H1 (cell line): ENCODE results near the gene PPY. TPM values are rescaled to one million over a fixed set of nuclear protein-coding genes. Genes with fewer than 3 reads are reported as not detected.

Experiments
- CTCF ChIA-PET: fragments of 300-600 bp; sonication (Branson Sonifier 250); formaldehyde crosslinking; loops from one replicate; lab custom pipeline; 2021; ENCODE audit not compliant: partially characterized antibody; lab: Charles Lee
- POLR2A ChIA-PET: fragments of 300-600 bp; sonication (Branson Sonifier 250); formaldehyde crosslinking; loops from one replicate; lab custom pipeline; 2021; ENCODE audit warnings: inconsistent platforms; ENCODE audit not compliant: partially characterized antibody; lab: Charles Lee
- DNase-seq, 2 experiments: peaks; one replicate each; pipeline versions ENCODE4 v3.0.0 to v3.0.0-alpha.2; 2010 to 2022; ENCODE audit warnings: low spot score in 2 of 2, low read depth in 1 of 2, mixed read lengths in 1 of 2
- FAIRE-seq: peaks from 2 replicates; lab custom pipeline; 2011; peaks lifted over from hg19 to GRCh38; lab: Jason Lieb, UNC
- H2AFZ ChIP-seq: 2 replicates; pipeline ENCODE4 v1.8.1; 2012; ENCODE audit warnings: low read length, inconsistent platforms
- H2AK5ac ChIP-seq: 2 replicates; pipeline ENCODE4 v1.6.1; 2013; ENCODE audit warnings: low read depth, low read length
- H2BK120ac ChIP-seq: replicated peaks from 2 replicates; pipeline ENCODE3; 2013; ENCODE audit warnings: low read depth, low read length, inconsistent platforms
- H2BK12ac ChIP-seq: 2 replicates; pipeline ENCODE4 v1.6.1; 2013; ENCODE audit warnings: low read depth, low read length
- H2BK15ac ChIP-seq: 2 replicates; pipeline ENCODE4 v1.6.1; 2013; ENCODE audit warnings: low read length
- H2BK20ac ChIP-seq: 2 replicates; pipeline ENCODE4 v1.6.1; 2013; ENCODE audit warnings: low read length
- H2BK5ac ChIP-seq: 2 replicates; pipeline ENCODE4 v1.6.1; 2013; ENCODE audit warnings: low read depth, low read length
- H3K14ac ChIP-seq: 2 replicates; pipeline ENCODE4 v1.6.1; 2013; ENCODE audit warnings: inconsistent platforms; ENCODE audit not compliant: insufficient read length
- H3K18ac ChIP-seq: 2 replicates; pipeline ENCODE4 v1.6.1; 2013; ENCODE audit warnings: low read length; ENCODE audit errors: extremely low read depth
- H3K23ac ChIP-seq: 2 replicates; pipeline ENCODE4 v1.6.1; 2013; ENCODE audit warnings: inconsistent platforms; ENCODE audit not compliant: insufficient read length
- H3K23me2 ChIP-seq: 2 replicates; pipeline ENCODE4 v1.6.1; 2013; ENCODE audit warnings: low read depth, low read length
- H3K27ac ChIP-seq: 2 replicates; pipeline ENCODE4 v1.6.1; 2011; ENCODE audit warnings: low read depth, low read length, inconsistent platforms
- H3K27me3 ChIP-seq, 4 experiments: replicated peaks in 1 of 4; 1 replicate in 1 of 4; 2 replicates in 3 of 4; pipeline versions ENCODE4 v1.6.1 to v1.8.1; 2011 to 2013; ENCODE audit warnings: low read length in 3 of 4, mild to moderate bottlenecking in 3 of 4, inconsistent platforms in 2 of 4, mixed read lengths in 2 of 4, moderate library complexity in 1 of 4; ENCODE audit not compliant: control insufficient read depth in 3 of 4, insufficient read depth in 3 of 4; ENCODE audit errors: extremely low read depth in 1 of 4
- H3K36me3 ChIP-seq, 4 experiments: 2 replicates each; pipeline versions ENCODE4 v1.6.1 to v1.8.1; 2011 to 2013; ENCODE audit warnings: mild to moderate bottlenecking in 4 of 4, low read length in 3 of 4, moderate library complexity in 2 of 4, control low read depth in 1 of 4, inconsistent platforms in 1 of 4; ENCODE audit not compliant: insufficient read depth in 4 of 4, control insufficient read depth in 2 of 4
- H3K4ac ChIP-seq: replicated peaks from 2 replicates; pipeline ENCODE3; 2013; ENCODE audit warnings: low read length, low read depth, mixed read lengths, inconsistent platforms; ENCODE audit not compliant: insufficient read length
- H3K4me1 ChIP-seq, 4 experiments: replicated peaks in 1 of 4; 1 replicate in 1 of 4; 2 replicates in 3 of 4; pipeline versions ENCODE4 v1.6.1 to v1.8.1; 2011 to 2013; ENCODE audit warnings: low read length in 3 of 4, inconsistent platforms in 2 of 4, mixed read lengths in 1 of 4; ENCODE audit not compliant: insufficient read depth in 4 of 4, control insufficient read depth in 3 of 4
- H3K4me2 ChIP-seq, 2 experiments: 2 replicates each; pipeline versions ENCODE4 v1.6.1 to v1.8.1; 2011 to 2013; ENCODE audit warnings: low read depth in 2 of 2, low read length in 2 of 2, control low read depth in 1 of 2, inconsistent platforms in 1 of 2, mild to moderate bottlenecking in 1 of 2; ENCODE audit not compliant: insufficient read depth in 1 of 2
- H3K4me3 ChIP-seq, 4 experiments: fragments of 200-600, 300-600 bp in 1 of 4; sonication (generic), shearing (Covaris generic), sonication (Bioruptor Twin) in 1 of 4; 2 replicates each; pipeline versions ENCODE4 v1.5.1 to v1.8.1; 2011 to 2016; ENCODE audit warnings: low read length in 4 of 4, low read depth in 3 of 4, control low read depth in 2 of 4, inconsistent platforms in 2 of 4, mild to moderate bottlenecking in 2 of 4, mixed read lengths in 1 of 4, moderate library complexity in 1 of 4; ENCODE audit not compliant: insufficient read depth in 2 of 4; ENCODE audit errors: extremely low read depth in 1 of 4
- H3K56ac ChIP-seq: replicated peaks from 2 replicates; pipeline ENCODE3; 2013; ENCODE audit warnings: low read depth, mild to moderate bottlenecking, mixed read lengths, low read length, inconsistent platforms; ENCODE audit not compliant: insufficient read length
- H3K79me1 ChIP-seq: 2 replicates; pipeline ENCODE4 v1.6.1; 2013; ENCODE audit warnings: low read depth, low read length, control low read depth
- H3K79me2 ChIP-seq, 2 experiments: 2 replicates each; pipeline versions ENCODE4 v1.6.1 to v1.8.1; 2012 to 2013; ENCODE audit warnings: low read length in 2 of 2, mild to moderate bottlenecking in 2 of 2, inconsistent platforms in 1 of 2; ENCODE audit not compliant: insufficient read depth in 2 of 2, control insufficient read depth in 1 of 2
- H3K9ac ChIP-seq, 4 experiments: replicated peaks in 1 of 4; 1 replicate in 1 of 4; 2 replicates in 3 of 4; pipeline versions ENCODE4 v1.6.1 to v1.8.1; 2011 to 2013; ENCODE audit warnings: low read depth in 3 of 4, low read length in 3 of 4, control low read depth in 2 of 4, mild to moderate bottlenecking in 2 of 4, moderate library complexity in 2 of 4, inconsistent platforms in 1 of 4; ENCODE audit errors: extremely low read depth in 1 of 4
- H3K9me3 ChIP-seq, 2 experiments: 2 replicates each; pipeline versions ENCODE4 v1.6.1 to v1.8.1; 2012 to 2013; ENCODE audit warnings: mild to moderate bottlenecking in 2 of 2, moderate library complexity in 2 of 2, control low read depth in 1 of 2, inconsistent platforms in 1 of 2, low read depth in 1 of 2, low read length in 1 of 2, mixed read lengths in 1 of 2; ENCODE audit not compliant: insufficient read depth in 2 of 2
- H4K20me1 ChIP-seq, 2 experiments: replicated peaks in 1 of 2; 2 replicates each; pipeline versions ENCODE3 to v1.8.1; 2011 to 2013; ENCODE audit warnings: inconsistent platforms in 2 of 2, low read length in 2 of 2, mild to moderate bottlenecking in 1 of 2; ENCODE audit not compliant: insufficient read depth in 2 of 2, control insufficient read depth in 1 of 2
- H4K5ac ChIP-seq: 2 replicates; pipeline ENCODE4 v1.6.1; 2013; ENCODE audit warnings: low read length, low read depth, mixed read lengths, inconsistent platforms; ENCODE audit not compliant: insufficient read length
- H4K8ac ChIP-seq: 2 replicates; pipeline ENCODE4 v1.8.0; 2013; ENCODE audit warnings: mild to moderate bottlenecking, moderate library complexity, low read length, inconsistent platforms; ENCODE audit not compliant: insufficient read depth; ENCODE audit errors: extremely low read depth
- H4K91ac ChIP-seq: replicated peaks from 2 replicates; pipeline ENCODE3; 2013; ENCODE audit warnings: low read length, mixed read lengths, inconsistent platforms; ENCODE audit not compliant: insufficient read length
- ASH2L ChIP-seq: fragments of 200-600, 300-600 bp; sonication (generic); IDR thresholded peaks from one replicate; pipeline ENCODE4 v1.7.1; 2017; ENCODE audit warnings: low read length
- BRCA1 ChIP-seq: IDR thresholded peaks from 2 replicates; pipeline ENCODE4 v1.6.1; 2012; ENCODE audit warnings: low read depth, low read length, improper control_type of control experiment
- CBX8 ChIP-seq: fragments of 300-800, 300-1000 bp; sonication (generic); IDR thresholded peaks from 2 replicates; pipeline ENCODE4 v1.7.1; 2016; ENCODE audit warnings: low read depth, low read length, borderline replicate concordance
- EZH2 ChIP-seq: fragments of 200-600 bp; sonication (generic); IDR thresholded peaks from 2 replicates; pipeline ENCODE4 v1.7.1; 2012; ENCODE audit warnings: low read depth, mild to moderate bottlenecking, moderate library complexity, low read length, inconsistent platforms; ENCODE audit not compliant: severe bottlenecking
- JUN ChIP-seq: IDR thresholded peaks from 2 replicates; pipeline ENCODE4 v1.6.1; 2011; ENCODE audit warnings: low read depth, mild to moderate bottlenecking, improper control_type of control experiment, low read length
- POLR2AphosphoS5 ChIP-seq: IDR thresholded peaks from 2 replicates; pipeline ENCODE4 v1.6.1; 2011; ENCODE audit warnings: low read depth, low read length
- RAD21 ChIP-seq, 2 experiments: IDR thresholded peaks in 1 of 2; conservative IDR thresholded peaks in 1 of 2; 2 replicates each; pipeline ENCODE4 v1.6.1; 2011; ENCODE audit warnings: low read depth in 2 of 2, low read length in 2 of 2, improper control_type of control experiment in 1 of 2, inconsistent platforms in 1 of 2, mild to moderate bottlenecking in 1 of 2, moderate library complexity in 1 of 2
- SP4 ChIP-seq: IDR thresholded peaks from 2 replicates; pipeline ENCODE4 v1.6.1; 2012; ENCODE audit warnings: low read length, inconsistent platforms
- TCF12 ChIP-seq: IDR thresholded peaks from 2 replicates; pipeline ENCODE4 v1.6.1; 2011; ENCODE audit warnings: low read depth, mild to moderate bottlenecking, low read length
- WGBS, 2 experiments: shearing (Covaris generic) in 1 of 2; methylation state at CpG; one replicate each; pipeline versions ENCODE4 v1.1.6 to v1.1.7; 2013 to 2015; ENCODE audit warnings: low lambda C conversion rate in 2 of 2, mixed read lengths in 2 of 2, inconsistent platforms in 1 of 2, low coverage in 1 of 2, missing lambda C conversion rate in 1 of 2; ENCODE audit not compliant: insufficient replicate concordance in 2 of 2, insufficient coverage in 1 of 2, insufficient read length in 1 of 2; ENCODE audit errors: extremely low coverage in 1 of 2, missing lambda C conversion rate in 1 of 2; 5-methylcytosine and 5-hydroxymethylcytosine counted together
- polyA plus RNA-seq, 7 experiments: library from polyadenylated mRNA; depleted of rRNA in 3 of 7; stranded (reverse) in 5 of 7; unstranded in 2 of 7; fragments of >200 nt in 5 of 7; fragments of 200-250 nt in 2 of 7; gene quantifications; 1 replicate in 5 of 7; 2 replicates in 1 of 7; 4 replicates in 1 of 7; pipeline versions ENCODE4 v1.2.1 to v1.2.3, GENCODE V29; 2011 to 2013; ENCODE audit warnings: missing spikeins in 2 of 7, mixed read lengths in 2 of 7
- total RNA-seq: library from RNA; stranded (reverse); fragmentation: NEBNext Ultra II Directional; extraction: Animal tissue kit (Norgen Biotek cat#: 25700); gene quantifications from 2 replicates; pipeline ENCODE4 v1.2.1, GENCODE V29; 2021
- TF ChIP-seq, protein P1 (sequence below): IDR thresholded peaks from 2 replicates; pipeline ENCODE4 v1.6.1; 2012; ENCODE audit warnings: low read length, inconsistent platforms

The PPY gene
- total and polyA plus RNA-seq, 2 of the 8 experiments (the other 6 are each of a cell fraction or from before 2014, with no cell fraction given) = 0.26 TPM; not detected in 1

DNA sequence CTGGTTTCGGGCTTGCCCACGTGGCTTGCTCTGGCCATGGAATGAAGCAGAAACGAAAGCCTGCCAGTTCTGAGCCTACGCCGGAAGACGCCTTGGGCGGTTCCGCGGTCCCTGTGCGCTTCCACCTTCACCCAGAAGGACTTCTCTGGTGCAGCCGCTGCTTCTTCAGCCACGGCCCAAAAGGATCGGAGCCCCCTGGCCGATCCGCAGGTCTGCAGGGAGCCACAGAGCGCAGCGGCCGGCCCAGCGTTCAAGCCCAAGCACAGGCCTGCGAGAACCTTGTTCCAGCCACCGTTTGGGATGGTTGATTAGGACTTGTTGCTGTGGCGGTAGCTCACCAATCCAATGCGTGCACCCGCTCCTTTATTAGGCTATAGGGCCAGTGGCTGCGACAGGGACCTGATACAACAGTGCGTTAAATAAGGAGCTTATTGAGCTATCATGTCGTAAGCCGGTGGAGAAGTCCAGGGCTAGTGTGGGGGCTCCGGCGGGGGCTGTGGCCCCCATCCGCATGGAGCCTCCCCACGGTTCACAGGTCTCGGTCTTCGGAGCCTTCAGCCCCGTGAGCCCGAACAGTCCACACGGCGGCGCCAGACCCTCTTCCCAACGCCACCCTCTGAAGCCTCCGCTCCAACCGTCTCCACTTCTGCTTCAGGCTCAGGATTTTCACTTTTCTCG lies 24.8 kb downstream of the PPY start:
- H3K23ac ChIP-seq = no peak overlapping the region
- H3K14ac ChIP-seq = no peak overlapping the region
- peak overlapping the region; percentile 16 to 52 (median 26); a peak in 5 of 8 replicates for H3K4me3 ChIP-seq
- H3K4me2 ChIP-seq = peak overlapping the region; percentile 66
- H3K27me3 ChIP-seq = peaks cover 0 to 9% (median 7%) of the 10 kb centered on the region in 4 experiments; a peak in 5 of 7 replicates
- DNase-seq (peak in 1 of 2 experiments; percentile 84), FAIRE-seq (no peak)
- WGBS, 2 experiments = 25% methylated on average over 43 of the region's 43 CpGs; no CpG with 5 or more reads in 1 of the 2 experiments
- H3K4ac ChIP-seq = no peak overlapping the region
- peak overlapping the region; percentile 65; the same call in 1 of the 2 replicates for H2AFZ ChIP-seq
- peaks cover 7% of the 10 kb centered on the region for H3K23me2 ChIP-seq
- no peak overlapping the region for H4K5ac ChIP-seq
- no peak overlapping the region for H3K56ac ChIP-seq
- H4K20me1 ChIP-seq = peaks cover 0 to 7% of the 10 kb centered on the region in 2 experiments
- no peak overlapping the region for H3K27ac ChIP-seq
- 0 out of 2 replicates have a peak overlapping the region, but pooled peaks have one; percentile 65 for H2BK15ac ChIP-seq
- H2BK20ac ChIP-seq = peak overlapping the region; percentile 10; the same call in 1 of the 2 replicates
- H4K8ac ChIP-seq = no peak overlapping the region; the same call in 1 of the 2 replicates
- peak overlapping the region; percentile 55 for H4K91ac ChIP-seq
- H3K36me3 ChIP-seq = no peaks in the 10 kb centered on the region; a peak in 1 of 8 replicates
- no peak overlapping the region for H2AK5ac ChIP-seq
- CTCF ChIA-PET = interaction anchor here (0.8 to 13.7 kb wide), 15 partner anchors 8 to 218 kb away, joined by 3 to 106 read pairs (median 5); partner anchors contain the start of genes MPP2 and PPY
- peak overlapping the region; percentile 68; the same call in 1 of the 2 replicates for H2BK12ac ChIP-seq
- no peak overlapping the region; the same call in 1 of the 2 replicates for H2BK5ac ChIP-seq
- peak overlapping the region; percentile 68 for H3K18ac ChIP-seq
- peaks cover 0 to 8% (median 6%) of the 10 kb centered on the region in 4 experiments; a peak in 5 of 7 replicates for H3K4me1 ChIP-seq
- no peaks in the 10 kb centered on the region for H3K79me2 ChIP-seq
- no peak overlapping the region for H3K9ac ChIP-seq
- no peaks in the 10 kb centered on the region for H3K9me3 ChIP-seq
- no peak overlapping the region for H2BK120ac ChIP-seq
- POLR2A ChIA-PET = interaction anchor here (0.6 to 1.6 kb wide), 3 partner anchors 16 to 437 kb away, joined by 3 to 4 read pairs (median 3); partner anchors contain the start of gene TMUB2
- no peaks in the 10 kb centered on the region for H3K79me1 ChIP-seq
- peak; percentile 36 for TF ChIP-seq EZH2
- TF ChIP-seq CBX8 = no peak
- no peak for TF ChIP-seq POLR2AphosphoS5
- TF ChIP-seq, protein P1, sequence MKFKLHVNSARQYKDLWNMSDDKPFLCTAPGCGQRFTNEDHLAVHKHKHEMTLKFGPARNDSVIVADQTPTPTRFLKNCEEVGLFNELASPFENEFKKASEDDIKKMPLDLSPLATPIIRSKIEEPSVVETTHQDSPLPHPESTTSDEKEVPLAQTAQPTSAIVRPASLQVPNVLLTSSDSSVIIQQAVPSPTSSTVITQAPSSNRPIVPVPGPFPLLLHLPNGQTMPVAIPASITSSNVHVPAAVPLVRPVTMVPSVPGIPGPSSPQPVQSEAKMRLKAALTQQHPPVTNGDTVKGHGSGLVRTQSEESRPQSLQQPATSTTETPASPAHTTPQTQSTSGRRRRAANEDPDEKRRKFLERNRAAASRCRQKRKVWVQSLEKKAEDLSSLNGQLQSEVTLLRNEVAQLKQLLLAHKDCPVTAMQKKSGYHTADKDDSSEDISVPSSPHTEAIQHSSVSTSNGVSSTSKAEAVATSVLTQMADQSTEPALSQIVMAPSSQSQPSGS = no peak
- no peak for TF ChIP-seq BRCA1
- no peak for TF ChIP-seq JUN
- peak; percentile 57 to 68 for TF ChIP-seq RAD21 (IDR thresholded peaks at IDR 0.05 in 1 of 2, conservative IDR thresholded peaks at IDR 0.05 in 1 of 2; ENCODE audit: low read depth in 2 of 2, low read length in 2 of 2)
- TF ChIP-seq ASH2L = peak; percentile 34
- TF ChIP-seq SP4 = no peak
- no peak for TF ChIP-seq TCF12
